LoVo (cell line): Measurements from ENCODE around the gene ANKRD39.

ENCODE experiments used
- DNase-seq: peaks from one replicate; pipeline ENCODE4 v3.0.0-alpha.2; 2016; ENCODE audit warnings: low spot score

Gene ANKRD39

GRCh38 chr2:96826546-96827278 is 31.1 kb downstream of the ANKRD39 start:
- no peak for DNase-seq

GRCh38 chr2:96825057-96825456 is 32.8 kb downstream of the ANKRD39 start:
- DNase-seq, result no peak

- no peak for DNase-seq
These were observed 33.5 kb downstream of the ANKRD39 start for GRCh38 chr2:96824079-96824870.

- DNase-seq, result no peak
These were observed 34.6 kb downstream of the ANKRD39 start for GRCh38 chr2:96823198-96823597.

GRCh38 chr2:96822786-96823185 is 35.0 kb downstream of the ANKRD39 start:
- DNase-seq, result no peak

- no peak for DNase-seq
These were observed 36.6 kb downstream of the ANKRD39 start for GRCh38 chr2:96821113-96821675.

- no peak for DNase-seq
These were observed 37.8 kb downstream of the ANKRD39 start for GRCh38 chr2:96819876-96820511.

GRCh38 chr2:96819128-96819875 is 38.5 kb downstream of the ANKRD39 start:
- peak; percentile 75 for DNase-seq

GRCh38 chr2:96817882-96818281 is 39.9 kb downstream of the ANKRD39 start:
- DNase-seq, result no peak

- DNase-seq, result no peak
These were observed 40.7 kb downstream of the ANKRD39 start for GRCh38 chr2:96816836-96817702.

GRCh38 chr2:96816127-96816835 is 41.5 kb downstream of the ANKRD39 start, which contains the start of gene CNNM3:
TSS of gene CNNM3 (plus strand) at chr2:96816268. CDS start at chr2:96816278, 10 bp downstream.
- DNase-seq, result peak; percentile 94

GRCh38 chr2:96815326-96816126 is 42.3 kb downstream of the ANKRD39 start:
- DNase-seq, result peak; percentile 31

GRCh38 chr2:96813656-96814055 is 44.2 kb downstream of the ANKRD39 start:
- DNase-seq, result no peak

GRCh38 chr2:96811917-96812316 is 45.9 kb downstream of the ANKRD39 start:
- DNase-seq, result no peak

GRCh38 chr2:96810783-96811192 is 47.0 kb downstream of the ANKRD39 start:
- no peak for DNase-seq

GRCh38 chr2:96809951-96810782 is 47.6 kb downstream of the ANKRD39 start:
- no peak for DNase-seq

GRCh38 chr2:96809216-96809882 is 48.5 kb downstream of the ANKRD39 start:
- DNase-seq, result no peak
